GM20000 (cell line): ENCODE results near the gene SDR9C7.
"Not testable (repeated sequence)": the region's sequence is repeated elsewhere in the genome, so short reads cannot be mapped to it uniquely, and the experiment has no call there.

Experiments used
- DNase-seq: peaks from one replicate; pipeline ENCODE4 v3.0.0; 2012; ENCODE audit warnings: low spot score
- TF ChIP-seq, protein P1 (sequence below): IDR thresholded peaks from 2 replicates; pipeline ENCODE4 v1.5.1; 2012; ENCODE audit warnings: mild to moderate bottlenecking, control low read depth; ENCODE audit errors: extremely low read depth, missing control alignments

Gene SDR9C7

DNA sequence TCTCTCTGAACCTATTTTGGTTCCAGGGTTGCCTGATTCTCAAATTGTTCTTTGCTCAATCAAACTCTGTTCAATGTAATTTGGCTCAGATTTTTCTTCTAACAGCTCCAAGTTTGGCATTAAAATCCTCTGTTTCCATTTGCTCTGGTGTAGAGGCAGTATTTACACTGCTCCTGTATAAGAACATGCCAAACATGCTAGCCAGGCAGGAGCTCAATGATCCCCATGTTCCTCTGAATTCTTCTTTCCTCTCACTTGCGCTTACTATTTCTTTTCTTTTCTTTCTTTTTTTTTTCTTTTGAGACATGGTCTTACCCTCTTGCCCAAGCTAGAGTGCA is 17.2 kb downstream of the SDR9C7 start:
- no peak for DNase-seq
- TF ChIP-seq, protein P1, sequence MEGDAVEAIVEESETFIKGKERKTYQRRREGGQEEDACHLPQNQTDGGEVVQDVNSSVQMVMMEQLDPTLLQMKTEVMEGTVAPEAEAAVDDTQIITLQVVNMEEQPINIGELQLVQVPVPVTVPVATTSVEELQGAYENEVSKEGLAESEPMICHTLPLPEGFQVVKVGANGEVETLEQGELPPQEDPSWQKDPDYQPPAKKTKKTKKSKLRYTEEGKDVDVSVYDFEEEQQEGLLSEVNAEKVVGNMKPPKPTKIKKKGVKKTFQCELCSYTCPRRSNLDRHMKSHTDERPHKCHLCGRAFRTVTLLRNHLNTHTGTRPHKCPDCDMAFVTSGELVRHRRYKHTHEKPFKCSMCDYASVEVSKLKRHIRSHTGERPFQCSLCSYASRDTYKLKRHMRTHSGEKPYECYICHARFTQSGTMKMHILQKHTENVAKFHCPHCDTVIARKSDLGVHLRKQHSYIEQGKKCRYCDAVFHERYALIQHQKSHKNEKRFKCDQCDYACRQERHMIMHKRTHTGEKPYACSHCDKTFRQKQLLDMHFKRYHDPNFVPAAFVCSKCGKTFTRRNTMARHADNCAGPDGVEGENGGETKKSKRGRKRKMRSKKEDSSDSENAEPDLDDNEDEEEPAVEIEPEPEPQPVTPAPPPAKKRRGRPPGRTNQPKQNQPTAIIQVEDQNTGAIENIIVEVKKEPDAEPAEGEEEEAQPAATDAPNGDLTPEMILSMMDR: no peak

DNA sequence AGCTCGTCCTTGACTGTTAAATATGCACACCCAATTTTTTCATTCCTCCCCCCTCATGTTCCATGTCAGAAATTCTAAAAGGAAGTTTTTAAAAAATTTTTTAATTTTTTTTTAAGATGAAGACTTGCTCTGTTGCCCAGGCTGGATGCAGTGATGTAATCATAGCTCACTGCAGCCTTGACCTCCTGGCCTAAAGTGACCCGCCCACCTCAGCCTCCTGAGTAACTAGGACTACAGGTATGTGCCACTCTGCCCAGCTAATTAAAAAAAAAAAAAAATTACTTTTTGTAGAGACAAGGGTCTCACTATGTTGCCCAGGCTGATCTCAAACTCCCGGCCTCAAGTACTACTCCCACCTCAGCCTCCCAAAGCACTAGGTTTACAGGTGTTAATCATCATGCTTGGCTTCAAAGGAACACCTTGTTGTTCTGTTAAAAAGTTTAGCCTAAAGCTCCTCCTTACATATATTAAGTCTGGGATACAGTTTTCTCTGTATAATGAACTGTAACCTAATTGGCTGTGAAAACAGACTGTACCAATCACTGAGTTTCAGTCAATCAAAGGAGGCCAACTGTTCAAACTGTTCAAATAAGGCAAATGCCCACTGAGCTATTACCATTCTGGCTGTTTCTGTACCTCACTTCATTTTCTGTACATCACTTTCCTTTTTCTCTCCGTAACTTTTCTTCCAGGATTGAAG is 17.8 kb downstream of the SDR9C7 start:
- no peak for DNase-seq
- TF ChIP-seq, protein P1: no peak

DNA sequence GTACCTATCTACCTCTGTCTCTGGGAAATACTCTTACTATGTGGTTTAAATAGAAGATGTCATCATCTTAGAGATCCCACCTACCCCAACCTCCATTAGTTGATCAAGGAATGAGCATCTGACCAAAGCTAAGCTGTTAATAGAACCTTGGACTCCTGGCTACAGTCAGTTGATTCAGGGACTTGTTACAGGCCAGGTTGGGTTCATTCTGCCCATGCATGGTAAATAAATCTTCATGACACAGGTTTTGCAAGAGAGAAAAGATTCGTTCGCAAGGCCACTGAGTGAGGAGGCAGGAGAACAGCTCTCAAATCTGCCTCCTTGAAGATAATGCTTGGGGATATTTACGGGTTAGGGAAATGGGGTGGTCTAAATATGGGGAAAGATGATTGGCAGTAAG is 19.5 kb downstream of the SDR9C7 start:
- no peak for DNase-seq
- TF ChIP-seq, protein P1: no peak

DNA sequence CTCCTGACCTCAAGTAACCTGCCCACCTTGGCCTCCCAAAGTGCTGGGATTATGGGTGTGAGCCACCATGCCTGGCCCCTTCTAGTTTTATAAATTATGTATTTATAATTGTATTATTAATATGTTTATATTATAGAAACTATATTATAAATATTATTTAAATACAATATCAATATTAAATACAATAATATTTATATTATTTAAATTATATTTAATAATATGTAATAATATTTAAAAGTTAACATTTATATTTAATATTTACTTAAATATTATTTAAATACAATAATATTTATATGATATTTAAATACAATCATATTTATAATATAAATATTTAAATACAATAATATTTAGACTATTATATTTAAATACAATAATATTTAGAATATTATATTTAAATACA is 20.0 kb downstream of the SDR9C7 start:
- TF ChIP-seq, protein P1: no peak
- DNase-seq: no peak

DNA sequence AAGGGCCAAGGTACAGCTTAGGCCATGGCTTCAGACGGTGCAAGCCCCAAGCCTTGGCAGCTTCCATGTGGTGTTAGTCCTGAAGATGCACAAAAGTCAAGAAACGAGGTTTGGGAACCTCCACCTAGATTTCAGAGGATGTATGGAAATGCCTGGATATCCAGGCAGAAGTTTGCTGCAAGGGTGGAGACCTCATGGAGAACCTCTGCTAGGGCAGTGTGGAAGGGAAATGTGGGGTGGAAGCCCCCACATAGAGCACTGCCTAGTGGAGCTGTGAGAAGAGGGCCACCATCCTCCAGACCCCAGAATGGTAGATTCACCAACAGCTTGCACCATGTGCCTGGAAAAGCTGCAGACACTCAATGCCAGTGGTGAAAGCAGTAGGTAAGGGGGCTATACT is 24.8 kb downstream of the SDR9C7 start:
- not testable (repeated sequence) for DNase-seq

DNA sequence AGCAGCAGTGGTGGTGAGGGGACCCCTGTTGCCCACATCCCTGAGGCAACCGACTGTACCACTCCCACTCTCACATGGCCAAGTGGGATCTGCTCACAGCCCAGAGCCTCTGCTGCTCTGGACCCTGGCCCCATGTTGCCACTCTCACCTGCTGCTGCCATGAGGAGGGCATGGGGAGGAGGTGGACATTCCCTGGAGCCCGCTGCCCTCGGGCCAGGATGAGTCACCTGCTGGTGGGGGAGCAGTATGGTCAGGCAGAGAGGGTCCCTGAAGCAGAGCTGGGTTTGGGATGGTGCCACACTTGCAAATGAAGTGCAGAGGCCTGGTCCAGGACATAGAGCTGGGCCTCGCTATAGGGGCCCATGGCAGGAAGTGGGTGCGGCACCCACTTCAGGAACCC is 26.1 kb downstream of the SDR9C7 start:
- DNase-seq: no peak
- TF ChIP-seq, protein P1: no peak

DNA sequence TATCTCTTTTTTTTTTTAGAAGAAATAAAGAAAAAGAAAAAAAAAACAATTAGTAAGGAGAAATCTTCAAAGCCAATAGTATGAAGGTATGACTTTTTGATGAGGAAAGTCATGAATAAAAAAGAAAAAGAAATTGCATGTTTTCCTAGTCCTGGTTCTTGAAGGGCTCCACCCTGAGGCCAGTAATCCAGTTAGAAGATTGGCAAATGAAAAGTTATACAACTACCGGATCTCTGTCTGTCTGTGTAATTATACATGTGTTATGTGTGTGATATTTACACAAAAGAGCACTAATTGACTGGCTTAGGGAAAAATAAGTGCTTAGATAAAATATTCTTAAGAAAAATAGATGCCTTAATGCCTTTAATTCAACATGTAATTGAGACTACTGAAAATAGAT is 28.4 kb downstream of the SDR9C7 start:
- no peak for DNase-seq
- TF ChIP-seq, protein P1: no peak

DNA sequence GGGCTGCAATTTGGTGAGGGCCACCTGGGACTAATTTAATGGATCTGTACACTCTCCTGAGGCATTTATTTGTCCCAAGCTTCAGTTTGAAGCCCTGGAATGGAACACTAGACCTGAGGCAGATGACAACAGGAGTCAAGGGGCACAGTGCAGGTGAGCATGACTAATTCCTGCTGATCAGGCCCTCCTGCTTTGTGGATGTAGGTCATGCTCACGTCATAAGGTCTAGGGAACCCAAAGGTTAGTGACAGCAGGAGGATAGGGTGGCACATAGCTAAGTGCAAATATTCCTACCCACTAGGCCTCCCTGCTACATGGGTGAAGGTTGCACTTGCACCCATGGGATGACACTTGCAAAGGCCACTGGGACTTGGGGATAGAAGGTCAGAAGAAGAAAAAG is 30.8 kb downstream of the SDR9C7 start:
- DNase-seq: no peak
- TF ChIP-seq, protein P1: no peak

DNA sequence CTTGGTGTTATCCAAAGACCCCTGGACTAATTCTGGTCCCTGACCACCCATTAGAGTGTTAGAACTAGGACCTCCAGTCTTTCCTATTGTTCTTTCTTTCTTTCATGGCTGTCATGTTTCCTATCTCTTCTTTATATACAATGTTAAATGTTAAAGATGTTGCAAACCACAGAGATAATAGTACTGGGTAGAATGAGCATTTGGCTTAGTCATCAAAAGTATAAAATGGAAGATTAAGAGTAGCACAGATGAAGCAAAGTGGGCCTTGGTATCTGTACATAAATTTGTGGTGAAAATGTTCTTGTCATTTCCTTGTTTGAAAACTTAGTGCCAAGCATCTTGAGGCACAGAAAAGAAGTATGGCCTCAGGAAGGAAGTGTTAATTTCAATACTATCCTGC is 32.9 kb downstream of the SDR9C7 start:
- not testable (repeated sequence) for DNase-seq
